GM11168 (cell line): Measurements from ENCODE around the gene ZNF574.

Experiments
- in situ Hi-C: fragments of 300-500 bp; cut with MboI; formaldehyde crosslinking; loops from one replicate; pipeline ENCODE4 v1.12.0; 2022; ENCODE audit warnings: low sequenced_read_pairs; ENCODE audit not compliant: unreplicated experiment

Gene ZNF574

GRCh38 chr19:42053037-42053935, 22.7 kb upstream of the ZNF574 start:
- in situ Hi-C loops = no loop called here

DNA sequence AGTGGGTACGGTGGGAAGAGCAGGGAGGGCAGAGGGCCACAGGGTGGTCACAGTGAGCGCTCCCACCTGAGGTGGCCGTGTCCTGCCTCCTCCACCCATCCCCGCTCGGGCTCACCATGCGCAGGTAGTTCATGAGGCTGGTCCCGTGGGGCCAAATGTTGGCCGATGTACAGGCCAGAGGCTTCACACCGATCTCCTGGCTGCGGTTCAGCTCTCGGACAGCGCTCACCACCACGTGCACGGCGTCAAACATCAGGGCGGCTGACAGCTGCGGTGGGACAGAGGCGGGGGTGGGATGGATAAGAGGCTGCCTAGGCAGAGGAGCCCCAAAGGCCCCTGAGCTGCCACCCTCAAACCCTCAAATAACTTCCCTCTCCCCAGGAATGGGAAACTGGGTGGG, 21.8 kb upstream of the ZNF574 start:
- in situ Hi-C loops = no loop called here

GRCh38 chr19:42057846-42058245, 18.1 kb upstream of the ZNF574 start:
- in situ Hi-C loops = no loop called here

DNA sequence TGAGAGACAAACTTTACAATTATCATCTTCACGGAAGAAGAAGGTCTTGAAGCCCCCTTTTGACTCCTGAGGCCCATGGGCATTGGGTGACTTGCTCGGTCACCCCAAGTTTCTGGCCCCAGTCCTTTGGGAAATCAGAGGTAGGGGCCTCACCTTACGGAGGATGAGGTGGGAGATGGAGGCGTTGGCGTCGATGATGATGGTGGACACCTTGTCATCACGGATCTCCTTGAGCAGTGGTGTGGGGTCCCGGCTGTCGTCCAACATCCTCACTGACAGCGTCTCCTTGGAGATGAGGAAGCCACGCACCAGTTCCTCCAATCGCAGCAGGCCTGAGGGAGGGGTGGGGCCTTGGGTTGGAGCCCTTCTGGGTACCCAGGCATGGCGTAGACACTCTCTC, 16.8 kb upstream of the ZNF574 start:
- in situ Hi-C loops = no loop called here

DNA sequence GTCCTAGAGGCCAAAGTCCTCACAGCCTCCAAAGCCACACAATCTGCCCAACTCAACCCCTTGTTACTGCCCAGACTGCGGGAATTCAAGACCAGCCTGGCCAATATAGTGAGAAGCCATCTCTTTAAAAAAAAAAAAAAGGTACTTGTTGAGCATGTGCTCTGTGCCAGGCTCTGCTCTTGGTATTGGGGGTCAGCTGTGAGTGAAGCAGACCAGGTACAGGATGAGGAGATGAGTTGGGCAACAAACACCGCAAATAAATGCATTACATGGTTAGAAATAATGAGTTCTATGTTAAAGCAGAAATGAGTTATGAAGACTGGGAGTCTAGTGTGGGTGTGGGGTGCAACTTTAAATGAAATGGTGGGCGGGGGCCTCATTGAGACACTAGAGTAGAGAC, 15.8 kb upstream of the ZNF574 start:
- in situ Hi-C loops = no loop called here

- in situ Hi-C loops = no loop called here
These were observed 13.6 kb upstream of the ZNF574 start for GRCh38 chr19:42062381-42062780.

DNA sequence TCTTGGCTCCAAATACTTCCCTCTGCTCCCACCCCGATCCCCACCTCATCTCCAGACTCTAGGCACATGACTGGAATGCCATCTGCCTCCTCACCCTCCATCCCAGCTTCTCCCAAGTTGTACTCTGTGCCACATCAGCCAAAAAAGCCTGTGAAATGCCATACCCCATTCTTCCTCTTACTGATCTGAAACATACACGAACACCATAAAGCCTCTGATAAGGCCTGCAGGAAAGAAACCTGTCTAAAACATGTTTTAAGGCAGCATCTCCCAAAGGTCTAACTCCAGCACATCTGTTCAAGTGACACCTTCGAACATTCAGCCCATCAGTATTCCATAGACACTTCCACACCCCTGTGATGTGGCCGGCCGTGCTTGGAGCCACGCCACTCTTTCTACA, 11.5 kb upstream of the ZNF574 start:
- in situ Hi-C loops = no loop called here

GRCh38 chr19:42065051-42065450, 10.9 kb upstream of the ZNF574 start:
- in situ Hi-C loops = no loop called here

DNA sequence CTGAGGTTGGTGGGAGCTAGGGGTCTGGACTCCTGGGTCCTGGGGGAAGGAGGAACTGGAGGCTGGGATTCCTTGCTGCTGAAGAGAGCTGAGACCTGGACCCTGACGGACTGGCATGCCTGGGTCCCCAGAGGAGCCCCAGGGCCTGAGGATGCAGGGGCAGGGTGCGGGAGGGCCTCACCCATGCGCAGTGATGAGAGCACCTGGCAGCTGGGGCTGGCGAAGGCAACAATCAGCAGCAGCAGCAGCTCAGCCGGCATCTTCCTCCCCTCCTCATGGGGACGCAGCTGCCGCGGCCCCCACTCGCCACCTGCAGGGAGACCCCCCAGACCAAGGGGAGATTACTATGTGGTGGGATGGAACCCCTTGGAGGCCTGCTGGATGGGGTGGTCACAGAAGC, 10.5 kb upstream of the ZNF574 start:
- in situ Hi-C loops = no loop called here

- in situ Hi-C loops = no loop called here
These were observed 9.8 kb upstream of the ZNF574 start for GRCh38 chr19:42066075-42066754.

DNA sequence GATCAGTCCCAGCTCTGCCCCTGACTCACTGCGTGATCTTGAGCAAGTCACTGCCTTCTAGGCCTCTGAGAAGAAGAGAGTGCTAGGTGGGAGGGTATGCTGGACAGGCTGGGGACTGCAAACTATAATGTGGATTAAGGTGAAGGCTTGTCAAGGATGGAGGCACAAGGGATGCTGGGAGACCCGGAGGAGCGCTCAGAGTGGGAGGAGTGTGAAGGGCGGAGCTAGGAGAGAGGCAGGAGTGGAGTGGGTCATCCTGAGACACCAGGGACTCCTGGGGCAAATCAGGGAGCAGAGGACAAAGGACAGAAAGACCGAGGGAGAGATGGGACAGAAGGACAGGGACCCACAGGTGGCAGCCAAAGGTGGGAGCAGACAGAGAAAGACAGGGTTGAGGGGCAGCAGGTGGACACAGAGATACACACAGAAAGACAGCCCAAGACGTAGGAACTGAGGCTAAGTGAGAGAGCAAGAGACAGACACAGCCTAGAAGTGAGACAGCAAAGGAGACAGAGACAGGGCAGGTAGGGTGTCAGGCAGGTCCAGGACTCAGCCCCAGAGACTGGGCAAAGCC, 8.6 kb upstream of the ZNF574 start:
- in situ Hi-C loops = no loop called here

DNA sequence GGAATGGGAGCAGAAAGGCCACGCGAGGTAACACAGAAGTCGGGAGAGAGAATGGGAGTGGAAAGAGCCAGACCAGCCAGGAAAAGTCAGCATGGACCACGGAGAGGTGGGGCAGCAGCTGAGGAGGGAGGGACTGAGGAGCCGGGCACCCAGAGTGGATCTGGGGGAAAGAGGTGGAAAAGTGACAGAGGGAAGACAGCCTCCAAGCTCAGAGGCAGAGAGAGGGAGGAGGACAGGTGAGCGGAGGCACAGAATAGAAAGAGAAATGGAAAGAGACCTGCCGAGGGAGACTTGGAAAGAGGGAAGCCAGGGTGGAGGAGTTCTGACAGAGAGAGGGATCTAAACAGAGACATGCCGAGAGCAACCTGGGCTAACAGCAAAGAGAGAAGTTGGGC, 7.6 kb upstream of the ZNF574 start:
- in situ Hi-C loops = no loop called here

DNA sequence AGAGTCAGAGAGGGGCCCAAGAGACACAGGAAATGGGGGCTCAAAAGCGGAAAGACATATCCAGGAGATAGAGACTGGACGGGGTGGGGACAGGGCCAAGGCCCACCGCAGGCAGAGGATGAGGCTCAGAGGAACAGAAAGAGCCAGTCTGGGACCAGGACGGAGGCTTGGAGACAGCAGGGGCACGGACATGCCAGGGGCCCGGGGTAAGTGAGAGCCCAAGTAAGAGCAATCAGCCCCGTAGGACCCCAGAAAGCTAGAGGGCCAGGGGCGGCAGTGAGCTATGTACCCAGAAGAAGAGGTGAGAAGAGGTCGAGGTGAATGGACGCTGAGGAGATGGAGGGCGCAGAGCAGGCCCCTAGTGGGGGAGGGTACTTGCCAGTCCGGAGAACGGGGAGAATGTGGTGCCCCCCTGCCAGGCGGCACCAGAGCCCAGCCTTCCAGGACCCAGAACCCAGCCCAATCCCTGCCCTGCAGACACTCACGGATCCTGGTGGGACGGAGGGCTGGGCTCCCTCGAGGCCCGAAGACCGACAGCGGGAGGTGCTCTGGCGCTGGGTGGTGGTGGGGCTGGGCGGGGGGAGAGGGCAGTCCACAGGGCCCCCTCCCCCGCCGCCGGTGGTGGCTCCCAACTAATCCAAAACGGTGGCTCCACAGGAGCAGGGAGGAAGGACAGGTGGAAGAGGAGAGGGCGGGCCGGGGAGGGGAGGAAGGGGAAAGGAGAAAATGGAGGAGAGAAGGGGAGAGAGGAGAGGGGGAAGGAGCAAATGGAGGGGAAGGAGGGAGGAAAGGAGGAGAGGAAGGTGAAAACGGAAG, 7.0 kb upstream of the ZNF574 start:
- in situ Hi-C loops = no loop called here

- in situ Hi-C loops = no loop called here
These were observed 6.2 kb upstream of the ZNF574 start, which contains the start of gene GRIK5 for GRCh38 chr19:42069619-42070351. Gene GRIK5 (minus strand): TSS chr19:42070206. CDS start chr19:42065770, 4,436 bp downstream.

- in situ Hi-C loops = no loop called here
These were observed 4.7 kb upstream of the ZNF574 start for GRCh38 chr19:42071247-42071646.

- in situ Hi-C loops = no loop called here
These were observed 1.2 kb upstream of the ZNF574 start for GRCh38 chr19:42074513-42075363.

DNA sequence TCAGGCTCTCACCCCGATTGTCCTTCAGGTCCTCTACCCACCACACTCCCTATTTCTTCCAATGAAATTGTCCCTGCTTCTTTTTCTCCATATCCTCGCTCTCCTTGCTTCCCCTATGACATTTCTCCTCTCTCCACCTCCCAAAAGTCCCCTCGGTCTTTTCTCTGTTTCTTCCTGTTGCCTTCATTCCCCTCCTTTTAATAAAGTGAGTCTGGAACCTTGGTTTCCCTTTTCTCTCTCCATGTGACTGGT, 676 bp upstream of the ZNF574 start:
- in situ Hi-C loops = no loop called here

- in situ Hi-C loops = no loop called here
These were observed 496 bp downstream of the ZNF574 start for GRCh38 chr19:42076380-42076944.

DNA sequence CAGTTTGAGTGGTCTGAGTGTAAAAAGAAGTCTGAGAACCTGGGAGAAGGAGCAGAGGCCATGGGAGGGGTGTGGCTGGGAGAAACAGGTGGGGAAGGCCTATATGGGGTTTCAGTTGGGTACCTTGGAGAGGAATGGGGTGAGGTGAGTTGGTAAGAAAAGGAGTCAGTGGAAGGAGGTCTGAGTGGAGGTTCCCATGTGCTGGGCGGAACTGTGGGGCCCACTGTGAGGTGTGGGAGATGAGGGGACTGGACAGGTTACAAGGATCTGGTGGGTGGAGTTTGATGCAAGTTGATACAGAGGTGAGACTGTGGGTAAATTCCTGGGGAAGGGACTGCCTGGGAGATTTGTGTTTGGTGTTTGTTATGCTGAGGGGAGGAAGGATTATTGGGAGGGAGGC, 2.1 kb downstream of the ZNF574 start:
- in situ Hi-C loops = no loop called here
